Right renal cortex interstitium (tissue), 3 donors: Measurements from ENCODE around the gene STK11IP. TPM values are rescaled to one million over a fixed set of nuclear protein-coding genes. Genes with fewer than 3 reads are reported as not detected.

ENCODE experiments used
- DNase-seq, 3 donors: peaks; one replicate each; pipeline ENCODE4 v3.0.0-alpha.2; 2013; ENCODE audit warnings: low read depth in 3 of 3, low spot score in 2 of 3
- polyA plus RNA-seq, 3 donors: library from polyadenylated mRNA; unstranded; fragments of 120-200 nt; gene quantifications; one replicate each; pipeline ENCODE4 v1.2.1, GENCODE V29; 2013; ENCODE audit not compliant: insufficient read length in 3 of 3

The STK11IP gene
- 10 to 100 TPM; 18.9 to 20.7 (median 19.4) TPM for polyA plus RNA-seq

GRCh38 chr2:219597552-219598307 lies at the start of gene STK11IP:
Gene STK11IP, plus strand, starts transcription at chr2:219597857. Its CDS starts 263 bp downstream, at chr2:219598120.
- DNase-seq: peak; percentile 95 to 97 (median 97)

DNA sequence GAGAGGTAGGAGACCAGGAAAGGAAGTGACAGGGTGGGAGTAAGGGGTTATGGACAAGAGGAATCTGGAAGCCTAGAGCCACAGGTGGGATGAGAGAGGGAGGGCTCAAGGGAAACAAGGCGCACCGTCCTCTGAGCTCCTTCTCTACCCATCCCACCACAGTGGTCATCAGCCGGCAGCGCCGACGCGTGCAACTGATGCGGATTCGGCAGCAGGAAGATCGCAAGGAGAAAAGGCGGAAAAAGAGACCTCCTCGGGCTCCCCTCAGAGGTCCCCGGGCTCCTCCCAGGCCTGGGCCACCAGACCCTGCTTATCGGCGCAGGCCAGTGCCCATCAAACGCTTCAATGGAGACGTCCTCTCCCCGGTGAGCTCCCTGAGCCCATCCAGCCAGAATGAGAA lies 48.7 kb upstream of the STK11IP start:
- no peak for DNase-seq

DNA sequence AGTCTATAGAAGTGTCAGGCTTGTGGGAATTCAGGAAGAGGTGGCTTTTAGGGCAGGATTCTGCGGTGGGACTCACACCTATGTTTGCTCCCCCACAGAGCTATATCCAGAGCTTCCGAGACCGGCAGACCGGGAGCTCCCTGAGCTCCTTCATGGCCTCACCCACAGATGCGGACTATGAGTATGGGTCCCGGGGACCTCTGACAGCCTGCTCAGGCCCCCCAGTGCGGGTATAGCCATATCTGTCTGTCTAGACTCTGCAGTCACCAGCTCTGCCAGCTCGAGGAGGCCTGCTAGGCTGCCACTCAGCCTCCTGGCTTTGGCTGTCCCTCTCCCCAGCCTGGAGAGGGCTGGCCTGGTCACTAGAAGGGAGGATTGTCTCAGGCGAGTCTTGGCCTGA lies 48.0 kb upstream of the STK11IP start:
- no peak for DNase-seq

DNA sequence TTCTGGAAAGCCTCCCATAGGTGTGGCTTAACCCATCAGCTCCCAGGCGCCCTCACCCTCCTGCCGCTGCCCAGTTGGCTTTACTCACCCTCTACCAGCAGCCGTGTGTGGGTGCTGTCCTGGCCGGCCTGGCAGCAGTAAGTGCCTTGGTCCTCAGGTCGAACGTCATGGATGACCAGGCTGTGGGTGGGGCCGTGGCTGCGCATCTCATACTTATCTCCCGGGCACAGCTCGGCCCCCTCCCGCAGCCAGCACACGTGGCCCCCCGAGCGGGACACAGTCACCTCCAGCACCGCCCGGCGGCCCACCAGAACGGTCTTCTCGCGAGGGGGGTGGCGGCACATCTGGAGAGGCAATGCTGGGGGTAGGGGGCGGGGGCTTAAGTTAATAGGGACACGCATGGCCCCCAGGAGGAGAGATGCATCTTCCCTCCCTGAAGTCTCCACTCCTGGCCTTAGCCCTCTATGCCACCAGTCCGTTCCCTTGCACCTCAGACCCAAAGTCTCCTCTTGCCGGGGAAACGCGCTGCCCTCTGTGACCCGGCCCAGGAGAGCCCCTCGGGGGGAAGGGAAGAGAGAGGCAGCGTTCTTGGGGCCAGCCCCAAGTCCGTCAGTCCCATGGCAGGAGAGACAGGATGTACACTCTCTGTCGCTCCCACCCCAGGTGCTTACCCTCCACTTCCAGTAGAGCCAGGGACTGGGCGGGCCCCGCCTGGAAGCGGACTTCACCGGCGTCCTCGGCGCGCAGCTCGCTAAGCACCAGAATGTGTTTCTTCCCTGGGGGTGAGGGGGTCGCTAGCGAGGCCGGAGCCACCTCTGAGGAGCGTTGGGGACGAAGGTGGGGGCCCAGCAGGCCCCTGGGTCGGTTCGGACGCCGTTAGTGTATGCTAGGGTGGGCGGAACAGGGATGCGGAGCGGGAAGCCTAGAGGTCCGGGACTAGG lies 45.9 kb upstream of the STK11IP start:
- DNase-seq: no peak

GRCh38 chr2:219552382-219553167 lies 45.1 kb upstream of the STK11IP start:
- peak in 1 of 3 donors; percentile 76 for DNase-seq

DNA sequence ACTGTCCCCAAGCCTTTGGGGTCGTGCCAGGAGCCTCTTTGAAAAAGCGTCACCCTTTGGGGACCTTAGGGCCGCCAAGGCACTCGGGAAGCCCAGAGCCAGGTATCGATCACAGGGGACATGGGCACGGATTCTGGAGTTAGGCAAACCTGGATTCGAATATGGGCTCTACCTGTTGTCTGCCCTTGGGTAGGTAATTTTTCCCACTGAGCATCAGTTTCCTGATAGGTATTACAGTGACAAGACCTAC lies 44.6 kb upstream of the STK11IP start:
- no peak for DNase-seq

DNA sequence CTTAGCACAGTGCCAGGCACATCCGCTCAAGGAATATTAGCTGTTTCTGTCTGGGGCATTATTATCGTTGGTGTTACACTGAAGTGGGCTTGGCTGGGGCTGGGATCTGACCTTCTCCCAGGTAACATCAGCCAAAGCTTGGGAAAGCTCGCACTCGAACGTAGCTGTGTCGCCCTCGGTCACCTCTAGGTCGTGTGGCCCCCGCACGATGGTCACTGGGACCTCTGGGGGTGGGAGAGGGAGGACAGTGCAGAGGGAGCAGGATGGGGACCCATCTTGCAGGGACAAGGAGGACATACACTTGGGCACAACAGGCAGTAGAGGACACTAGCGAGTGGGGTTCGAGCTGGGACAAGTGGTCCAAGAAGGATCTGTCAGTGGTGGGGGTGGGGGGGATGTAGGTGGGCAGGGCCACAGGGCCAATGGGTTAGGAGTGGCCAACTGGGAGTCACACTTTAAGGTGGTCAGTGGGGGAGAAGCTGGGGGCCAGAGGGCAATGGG lies 44.1 kb upstream of the STK11IP start:
- DNase-seq: no peak

- no peak for DNase-seq
Observed at GRCh38 chr2:219554350-219554749, 43.3 kb upstream of the STK11IP start.

GRCh38 chr2:219555956-219556355 lies 41.7 kb upstream of the STK11IP start:
- DNase-seq: no peak

DNA sequence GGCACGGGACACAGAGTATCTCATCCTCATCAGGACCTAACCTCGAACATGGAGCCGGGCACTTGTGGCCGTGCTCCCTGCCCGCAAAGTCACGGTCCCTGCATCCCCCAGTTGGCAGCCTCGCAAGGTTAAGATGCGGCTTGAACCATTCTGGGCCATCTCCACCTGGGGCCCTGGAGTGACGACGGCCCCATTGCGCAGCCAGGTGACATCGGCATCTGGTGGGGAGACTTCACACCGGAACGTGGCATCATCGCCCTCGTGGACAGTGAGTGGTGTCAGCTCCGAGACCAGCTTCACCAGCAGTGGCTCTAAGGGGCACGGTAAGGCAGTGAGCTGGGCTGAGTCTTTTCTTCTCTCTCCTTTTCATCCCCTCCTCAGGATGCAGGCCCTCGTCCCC lies 41.2 kb upstream of the STK11IP start:
- no peak for DNase-seq

- DNase-seq: no peak
Observed at GRCh38 chr2:219557320-219557719, 40.3 kb upstream of the STK11IP start.

- DNase-seq: no peak
Observed at GRCh38 chr2:219557791-219558785, 39.6 kb upstream of the STK11IP start.

DNA sequence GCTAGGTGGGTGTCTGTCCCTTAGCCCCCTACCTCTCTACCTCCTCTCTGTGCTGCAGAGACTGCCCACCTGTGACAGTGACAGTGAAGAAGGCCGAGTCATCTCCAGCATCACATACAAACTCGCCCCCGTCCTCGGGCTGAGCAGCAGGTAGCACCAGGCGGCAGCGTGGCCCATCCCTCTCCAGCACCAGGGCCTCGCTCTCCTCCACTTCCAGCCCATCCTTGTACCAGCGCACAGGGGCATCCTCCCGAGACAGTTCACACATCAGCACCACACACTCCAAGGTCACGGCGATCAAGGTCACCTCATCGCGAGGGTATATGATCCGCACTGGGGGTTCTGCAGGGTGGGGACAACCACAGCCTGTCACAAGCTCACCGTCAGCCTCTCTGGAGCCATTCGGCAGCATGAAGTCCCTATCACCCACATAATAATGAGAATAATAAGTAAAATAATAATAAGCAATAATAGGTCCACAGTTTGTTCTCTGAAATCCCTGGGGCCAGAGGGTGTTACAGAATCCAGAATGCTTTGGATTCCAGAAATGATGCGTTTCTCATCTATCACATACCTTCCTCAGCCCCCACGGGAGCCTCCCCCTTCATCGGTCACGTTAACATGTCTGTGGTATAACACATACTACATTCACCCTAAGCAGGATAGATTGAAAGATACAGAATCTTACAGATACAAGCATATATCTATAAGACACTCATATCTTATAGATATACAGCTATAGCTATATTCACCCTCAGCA lies 38.3 kb upstream of the STK11IP start:
- DNase-seq: no peak

DNA sequence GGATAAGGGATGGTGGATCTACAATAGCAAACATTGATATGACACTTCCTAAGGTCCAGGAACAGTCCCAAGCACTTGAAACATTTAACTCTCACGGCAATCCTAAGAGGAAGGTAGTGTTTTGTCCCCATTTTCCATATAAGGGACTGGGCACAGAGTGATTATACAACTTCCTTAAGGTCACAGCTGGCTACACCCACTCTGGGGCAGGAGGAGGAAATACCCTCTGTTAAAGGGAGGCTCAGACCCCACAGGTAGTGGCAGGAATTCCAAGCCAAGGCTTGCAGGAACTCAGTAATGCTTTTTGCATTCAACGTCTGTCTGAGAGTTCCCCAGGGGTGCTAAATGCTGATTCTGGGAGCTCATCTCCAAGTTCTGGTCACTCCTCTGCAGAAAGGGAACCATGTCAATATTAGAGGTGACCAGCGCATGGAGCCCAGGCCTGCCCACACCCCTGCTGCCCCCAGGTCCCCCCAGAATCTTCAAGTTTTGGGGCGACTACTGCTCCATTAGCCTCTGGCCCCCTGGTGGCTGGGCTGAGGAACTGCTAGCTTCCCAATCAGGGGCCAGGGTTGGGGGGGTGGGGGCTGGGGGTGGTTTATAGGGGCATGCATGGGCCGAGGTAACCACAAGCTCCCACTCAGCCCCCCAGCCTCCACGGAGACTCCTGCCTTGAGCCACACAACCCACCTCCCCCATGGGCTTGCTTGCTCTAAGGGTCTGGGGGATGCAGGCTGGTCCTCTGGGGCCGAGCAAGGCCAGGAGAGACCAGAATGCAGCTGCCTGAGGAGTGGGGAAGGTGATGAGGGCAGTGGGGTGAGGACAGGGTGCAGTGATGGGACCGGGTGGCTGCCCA lies 37.4 kb upstream of the STK11IP start:
- DNase-seq: no peak

DNA sequence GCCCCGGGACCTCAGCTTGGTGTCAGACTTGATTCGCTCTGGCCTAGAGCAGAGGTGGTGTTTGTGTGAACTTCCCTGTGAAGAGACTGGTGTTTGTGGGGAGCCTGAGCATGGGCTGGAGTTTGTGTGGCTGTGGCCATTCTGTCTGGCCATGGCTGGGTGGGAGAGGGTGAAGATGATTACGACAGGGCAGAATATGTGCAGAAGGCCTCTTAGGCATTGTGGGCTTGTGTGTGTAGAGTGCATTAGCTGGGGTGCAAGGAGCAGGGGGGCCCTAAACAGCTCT lies 36.8 kb upstream of the STK11IP start:
- DNase-seq: no peak

- DNase-seq: no peak
Observed at GRCh38 chr2:219561179-219562048, 36.2 kb upstream of the STK11IP start.
